LNCaP clone FGC (cell line): ENCODE measurements around the gene C1QTNF12.

Experiments
- DNase-seq: peaks from one replicate; pipeline ENCODE4 v3.0.0-alpha.2; 2011; ENCODE audit warnings: low read depth
- H3K4me3 ChIP-seq: 2 replicates; pipeline ENCODE4 v1.5.1; 2011; ENCODE audit warnings: mild to moderate bottlenecking, low read depth, low read length, control low read depth
- TF ChIP-seq, protein P1 (sequence below): IDR thresholded peaks from 2 replicates; pipeline ENCODE4 v1.5.1; 2012; ENCODE audit warnings: mild to moderate bottlenecking; ENCODE audit not compliant: control insufficient read depth, insufficient read depth; ENCODE audit errors: extremely low read depth

Gene C1QTNF12

GRCh38 chr1:1262758-1263157 lies 16.2 kb upstream of the C1QTNF12 start:
- DNase-seq: no peak
- TF ChIP-seq, protein P1, sequence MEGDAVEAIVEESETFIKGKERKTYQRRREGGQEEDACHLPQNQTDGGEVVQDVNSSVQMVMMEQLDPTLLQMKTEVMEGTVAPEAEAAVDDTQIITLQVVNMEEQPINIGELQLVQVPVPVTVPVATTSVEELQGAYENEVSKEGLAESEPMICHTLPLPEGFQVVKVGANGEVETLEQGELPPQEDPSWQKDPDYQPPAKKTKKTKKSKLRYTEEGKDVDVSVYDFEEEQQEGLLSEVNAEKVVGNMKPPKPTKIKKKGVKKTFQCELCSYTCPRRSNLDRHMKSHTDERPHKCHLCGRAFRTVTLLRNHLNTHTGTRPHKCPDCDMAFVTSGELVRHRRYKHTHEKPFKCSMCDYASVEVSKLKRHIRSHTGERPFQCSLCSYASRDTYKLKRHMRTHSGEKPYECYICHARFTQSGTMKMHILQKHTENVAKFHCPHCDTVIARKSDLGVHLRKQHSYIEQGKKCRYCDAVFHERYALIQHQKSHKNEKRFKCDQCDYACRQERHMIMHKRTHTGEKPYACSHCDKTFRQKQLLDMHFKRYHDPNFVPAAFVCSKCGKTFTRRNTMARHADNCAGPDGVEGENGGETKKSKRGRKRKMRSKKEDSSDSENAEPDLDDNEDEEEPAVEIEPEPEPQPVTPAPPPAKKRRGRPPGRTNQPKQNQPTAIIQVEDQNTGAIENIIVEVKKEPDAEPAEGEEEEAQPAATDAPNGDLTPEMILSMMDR: no peak
- no peak overlapping the region for H3K4me3 ChIP-seq

DNA sequence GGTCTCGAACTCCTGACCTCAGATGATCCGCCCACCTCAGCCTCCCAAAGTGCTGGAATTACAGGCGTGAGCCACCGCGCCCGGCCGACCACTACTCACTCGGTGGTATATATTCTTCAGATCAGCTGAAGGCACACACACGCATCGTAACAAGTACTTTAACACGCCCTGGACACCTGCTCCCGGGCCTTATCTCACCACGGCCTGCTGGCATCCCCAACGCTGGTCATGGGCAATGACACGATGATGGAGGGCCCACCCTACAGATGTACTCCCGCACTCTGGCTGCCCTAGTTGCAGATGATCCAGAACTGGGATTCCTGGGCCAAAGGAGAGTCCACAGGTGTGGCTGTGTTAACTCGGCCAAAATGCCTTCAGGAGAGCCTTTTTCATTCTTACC lies 15.5 kb upstream of the C1QTNF12 start:
- TF ChIP-seq, protein P1: no peak
- no peak for DNase-seq
- H3K4me3 ChIP-seq: no peak overlapping the region

GRCh38 chr1:1260843-1261560 lies 14.5 kb upstream of the C1QTNF12 start:
- TF ChIP-seq, protein P1: no peak
- H3K4me3 ChIP-seq: no peak overlapping the region
- no peak for DNase-seq

DNA sequence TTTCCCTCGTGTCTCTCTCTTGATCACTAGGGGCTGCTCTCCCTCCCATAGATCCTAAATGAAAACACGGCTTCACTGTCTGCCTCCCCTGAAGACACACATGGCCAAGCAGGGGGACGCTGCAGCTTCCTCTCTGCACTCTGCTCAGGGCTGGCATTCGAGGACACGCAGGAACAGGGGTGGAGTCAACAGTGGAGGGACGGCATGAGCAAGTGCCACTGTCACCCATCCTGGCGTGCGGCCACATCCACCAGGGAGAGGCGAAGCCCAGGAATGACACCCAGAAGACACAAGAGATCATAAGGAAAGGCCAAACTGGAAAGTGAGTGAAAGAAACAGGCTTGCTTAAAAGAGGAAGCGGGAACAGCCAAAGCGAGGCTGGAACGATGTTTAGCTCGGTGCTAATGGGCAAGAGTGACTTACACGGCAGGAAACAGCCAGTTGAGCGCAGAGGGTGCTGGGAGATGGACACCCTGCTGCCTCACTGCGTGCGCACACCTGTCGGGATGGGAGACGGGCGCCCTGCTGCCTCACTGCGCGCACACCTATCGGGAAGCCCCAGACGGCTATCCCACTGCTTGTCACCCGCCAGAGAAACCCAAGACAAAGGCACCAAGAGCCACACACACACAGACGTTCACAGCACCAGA lies 13.6 kb upstream of the C1QTNF12 start:
- no peak for DNase-seq

GRCh38 chr1:1259540-1259939 lies 13.0 kb upstream of the C1QTNF12 start:
- TF ChIP-seq, protein P1: no peak

More for the DNA sequence above, 13.6 kb upstream of the C1QTNF12 start:
- H3K4me3 ChIP-seq: no peak overlapping the region
- TF ChIP-seq, protein P1: no peak

DNA sequence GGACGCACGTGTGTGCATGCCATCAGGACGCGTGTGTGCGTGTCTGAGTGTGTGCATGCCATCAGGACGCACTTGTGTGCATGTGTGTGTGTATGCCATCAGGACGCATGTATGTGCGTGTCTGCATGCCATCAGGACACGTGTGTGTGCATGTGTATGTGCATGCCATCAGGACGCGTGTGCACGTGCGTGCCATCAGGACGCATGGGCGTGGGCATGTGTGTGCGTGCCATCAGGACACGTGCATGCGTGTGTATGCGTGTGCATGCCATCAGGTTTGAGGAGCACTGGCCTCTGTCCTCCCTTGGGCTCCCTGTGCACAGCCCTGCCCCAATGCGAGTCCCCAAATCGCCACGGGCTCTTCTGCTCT lies 12.6 kb upstream of the C1QTNF12 start:
- TF ChIP-seq, protein P1: no peak
- no peak overlapping the region for H3K4me3 ChIP-seq
- DNase-seq: no peak

More at GRCh38 chr1:1259540-1259939, 13.0 kb upstream of the C1QTNF12 start:
- no peak overlapping the region for H3K4me3 ChIP-seq
- no peak for DNase-seq
